ENCODE data around the gene FERMT1.

FERMT1 gene

GRCh38 chr20:6094565-6094964, 28.3 kb downstream of the FERMT1 start:
- no CpG with 5 or more reads among the region's 4 CpGs for whole genome bisulfite sequencing, 2 donors (ENCODE audit: extremely low coverage in 2 of 2, insufficient read length in 2 of 2, insufficient replicate concordance in 1 of 2)

GRCh38 chr20:6094063-6094462, 28.8 kb downstream of the FERMT1 start:
- H3K36me3 ChIP-seq (replicated peaks in 1 of 2; ENCODE audit: control insufficient read depth in 2 of 2, insufficient read depth in 2 of 2, low read length in 2 of 2): no peaks in the 10 kb centered on the region
- H2BK15ac ChIP-seq (ENCODE audit: low read length): no peak overlapping the region
- no peak overlapping the region for H3K18ac ChIP-seq (ENCODE audit: low read length)
- H3K4ac ChIP-seq (ENCODE audit: low read length): no peak overlapping the region
- H4K8ac ChIP-seq (ENCODE audit: low read depth, low read length): no peak overlapping the region
- no peaks in the 10 kb centered on the region for H3K79me1 ChIP-seq (ENCODE audit: low read depth, low read length)
- H3K27ac ChIP-seq (replicated peaks; ENCODE audit: low read length): no peak overlapping the region
- H3K4me3 ChIP-seq (ENCODE audit: low read length in 2 of 2): no peak overlapping the region
- no peak overlapping the region for H3K14ac ChIP-seq (ENCODE audit: low read length)
- no peak overlapping the region for H2BK12ac ChIP-seq (ENCODE audit: low read length)
- no peak for DNase-seq (ENCODE audit: low spot score)
- no peak overlapping the region for H2BK120ac ChIP-seq (ENCODE audit: low read depth, low read length)
- no peak overlapping the region for H2AK5ac ChIP-seq (ENCODE audit: low read depth, low read length)
- WGBS, 2 donors (ENCODE audit: extremely low coverage in 2 of 2, insufficient read length in 2 of 2, insufficient replicate concordance in 1 of 2): no CpG with 5 or more reads among the region's 3 CpGs
- H3K27me3 ChIP-seq (ENCODE audit: control insufficient read depth in 3 of 3, insufficient read depth in 3 of 3, low read depth in 1 of 3, low read length in 3 of 3): no peaks in the 10 kb centered on the region
- no peak overlapping the region for H2AFZ ChIP-seq (ENCODE audit: low read length)
- H3K4me1 ChIP-seq (ENCODE audit: control insufficient read depth in 2 of 2, insufficient read depth in 1 of 2, low read depth in 1 of 2, low read length in 2 of 2): no peaks in the 10 kb centered on the region
- H3K9ac ChIP-seq (ENCODE audit: low read depth, low read length, poor library complexity): no peak overlapping the region
- H2BK5ac ChIP-seq (ENCODE audit: low read length): no peak overlapping the region
- no peak overlapping the region for H3K4me2 ChIP-seq (ENCODE audit: insufficient read depth, low read length, poor library complexity, severe bottlenecking)
- H3K9me3 ChIP-seq (replicated peaks in 1 of 2; ENCODE audit: control insufficient read depth in 2 of 2, insufficient read depth in 1 of 2, low read depth in 1 of 2, low read length in 2 of 2): no peaks in the 10 kb centered on the region
- no peak overlapping the region for H3K23ac ChIP-seq (ENCODE audit: low read depth, low read length, poor library complexity)
- no peak overlapping the region for H4K91ac ChIP-seq (ENCODE audit: low read depth, low read length, poor library complexity)

More at GRCh38 chr20:6094565-6094964, 28.3 kb downstream of the FERMT1 start:
- Histone ChIP-seq H4K8ac (ENCODE audit: low read depth, low read length) (no peak overlapping the region), H3K9ac (ENCODE audit: low read depth, low read length, poor library complexity) (no peak overlapping the region), H3K4me2 (ENCODE audit: insufficient read depth, low read length, poor library complexity, severe bottlenecking) (no peak overlapping the region), H4K91ac (ENCODE audit: low read depth, low read length, poor library complexity) (no peak overlapping the region), H2BK120ac (ENCODE audit: low read depth, low read length) (no peak overlapping the region), H3K4ac (ENCODE audit: low read length) (no peak overlapping the region), H2BK5ac (ENCODE audit: low read length) (no peak overlapping the region), H2AK5ac (ENCODE audit: low read depth, low read length) (no peak overlapping the region), H3K14ac (ENCODE audit: low read length) (no peak overlapping the region), H3K27me3 (ENCODE audit: control insufficient read depth in 3 of 3, insufficient read depth in 3 of 3, low read depth in 1 of 3, low read length in 3 of 3) (no peaks in the 10 kb centered on the region), H3K18ac (ENCODE audit: low read length) (no peak overlapping the region), H2BK12ac (ENCODE audit: low read length) (no peak overlapping the region), H2AFZ (ENCODE audit: low read length) (no peak overlapping the region), H3K27ac (replicated peaks; ENCODE audit: low read length) (no peak overlapping the region), H3K36me3 (replicated peaks in 1 of 2; ENCODE audit: control insufficient read depth in 2 of 2, insufficient read depth in 2 of 2, low read length in 2 of 2) (no peaks in the 10 kb centered on the region), H3K4me1 (ENCODE audit: control insufficient read depth in 2 of 2, insufficient read depth in 1 of 2, low read depth in 1 of 2, low read length in 2 of 2) (no peaks in the 10 kb centered on the region), H3K9me3 (replicated peaks in 1 of 2; ENCODE audit: control insufficient read depth in 2 of 2, insufficient read depth in 1 of 2, low read depth in 1 of 2, low read length in 2 of 2) (no peaks in the 10 kb centered on the region), H2BK15ac (ENCODE audit: low read length) (no peak overlapping the region), H3K4me3 (ENCODE audit: low read length in 2 of 2) (no peak overlapping the region), H3K79me1 (ENCODE audit: low read depth, low read length) (no peaks in the 10 kb centered on the region), H3K23ac (ENCODE audit: low read depth, low read length, poor library complexity) (no peak overlapping the region)
- DNase-seq (ENCODE audit: low spot score): no peak

GRCh38 chr20:6091661-6092060, 31.2 kb downstream of the FERMT1 start:
- Histone ChIP-seq H3K23ac (ENCODE audit: low read depth, low read length, poor library complexity) (no peak overlapping the region), H3K4me2 (ENCODE audit: insufficient read depth, low read length, poor library complexity, severe bottlenecking) (no peak overlapping the region), H2BK15ac (ENCODE audit: low read length) (no peak overlapping the region), H2BK12ac (ENCODE audit: low read length) (no peak overlapping the region), H3K14ac (ENCODE audit: low read length) (no peak overlapping the region), H2BK120ac (ENCODE audit: low read depth, low read length) (no peak overlapping the region), H3K4ac (ENCODE audit: low read length) (no peak overlapping the region), H3K18ac (ENCODE audit: low read length) (no peak overlapping the region), H3K79me1 (ENCODE audit: low read depth, low read length) (peaks cover 2% of the 10 kb centered on the region), H3K9ac (ENCODE audit: low read depth, low read length, poor library complexity) (no peak overlapping the region), H3K9me3 (replicated peaks in 1 of 2; ENCODE audit: control insufficient read depth in 2 of 2, insufficient read depth in 1 of 2, low read depth in 1 of 2, low read length in 2 of 2) (peaks cover 0 to 2% of the 10 kb centered on the region in 2 donors), H2AK5ac (ENCODE audit: low read depth, low read length) (no peak overlapping the region), H4K8ac (ENCODE audit: low read depth, low read length) (no peak overlapping the region), H3K36me3 (replicated peaks in 1 of 2; ENCODE audit: control insufficient read depth in 2 of 2, insufficient read depth in 2 of 2, low read length in 2 of 2) (no peaks in the 10 kb centered on the region), H3K27me3 (ENCODE audit: control insufficient read depth in 3 of 3, insufficient read depth in 3 of 3, low read depth in 1 of 3, low read length in 3 of 3) (no peaks in the 10 kb centered on the region), H3K4me3 (ENCODE audit: low read length in 2 of 2) (no peak overlapping the region), H2AFZ (ENCODE audit: low read length) (no peak overlapping the region), H2BK5ac (ENCODE audit: low read length) (no peak overlapping the region), H4K91ac (ENCODE audit: low read depth, low read length, poor library complexity) (no peak overlapping the region), H3K27ac (replicated peaks; ENCODE audit: low read length) (no peak overlapping the region), H3K4me1 (ENCODE audit: control insufficient read depth in 2 of 2, insufficient read depth in 1 of 2, low read depth in 1 of 2, low read length in 2 of 2) (no peaks in the 10 kb centered on the region)
- no peak for DNase-seq (ENCODE audit: low spot score)
- WGBS, 2 donors (ENCODE audit: extremely low coverage in 2 of 2, insufficient read length in 2 of 2, insufficient replicate concordance in 1 of 2): no CpG with 5 or more reads among the region's 8 CpGs

DNA sequence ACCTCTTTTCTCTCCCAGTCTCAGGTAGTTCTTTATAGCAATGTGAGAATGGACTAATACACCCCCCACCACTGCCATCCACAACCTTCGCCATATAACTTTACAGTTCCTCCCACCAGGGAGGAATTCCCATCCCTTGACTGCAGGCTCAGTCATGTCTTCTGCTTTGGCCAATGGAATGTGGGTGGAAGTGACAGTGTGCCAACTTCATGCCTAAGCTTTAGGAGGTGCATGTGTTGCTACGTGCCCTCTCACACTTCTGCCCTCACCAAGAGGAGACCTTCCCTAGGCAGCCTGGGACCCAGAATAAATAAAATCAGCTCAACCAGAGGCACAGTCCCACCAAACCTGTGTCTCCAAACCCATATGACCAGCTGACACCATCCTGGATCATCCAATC, 36.0 kb downstream of the FERMT1 start:
- no peak overlapping the region for H2BK5ac ChIP-seq (ENCODE audit: low read length)
- no peak overlapping the region for H2AK5ac ChIP-seq (ENCODE audit: low read depth, low read length)
- no peaks in the 10 kb centered on the region for H3K36me3 ChIP-seq (replicated peaks in 1 of 2; ENCODE audit: control insufficient read depth in 2 of 2, insufficient read depth in 2 of 2, low read length in 2 of 2)
- no peak overlapping the region for H3K4me2 ChIP-seq (ENCODE audit: insufficient read depth, low read length, poor library complexity, severe bottlenecking)
- no peak overlapping the region for H2BK12ac ChIP-seq (ENCODE audit: low read length)
- peaks cover 0 to 2% of the 10 kb centered on the region in 2 donors for H3K9me3 ChIP-seq (replicated peaks in 1 of 2; ENCODE audit: control insufficient read depth in 2 of 2, insufficient read depth in 1 of 2, low read depth in 1 of 2, low read length in 2 of 2)
- peaks cover 2% of the 10 kb centered on the region for H3K79me1 ChIP-seq (ENCODE audit: low read depth, low read length)
- H3K27ac ChIP-seq (replicated peaks; ENCODE audit: low read length): no peak overlapping the region
- no CpG with 5 or more reads among the region's 2 CpGs for WGBS, 2 donors (ENCODE audit: extremely low coverage in 2 of 2, insufficient read length in 2 of 2, insufficient replicate concordance in 1 of 2)
- peak overlapping the region; percentile 58 for H4K8ac ChIP-seq (ENCODE audit: low read depth, low read length)
- no peak overlapping the region for H2BK15ac ChIP-seq (ENCODE audit: low read length)
- H3K14ac ChIP-seq (ENCODE audit: low read length): no peak overlapping the region
- H3K4ac ChIP-seq (ENCODE audit: low read length): no peak overlapping the region
- no peak overlapping the region for H2AFZ ChIP-seq (ENCODE audit: low read length)
- H3K23ac ChIP-seq (ENCODE audit: low read depth, low read length, poor library complexity): no peak overlapping the region
- H3K4me3 ChIP-seq (ENCODE audit: low read length in 2 of 2): peak overlapping the region in 1 of 2 donors; percentile 14
- no peaks in the 10 kb centered on the region for H3K4me1 ChIP-seq (ENCODE audit: control insufficient read depth in 2 of 2, insufficient read depth in 1 of 2, low read depth in 1 of 2, low read length in 2 of 2)
- H4K91ac ChIP-seq (ENCODE audit: low read depth, low read length, poor library complexity): no peak overlapping the region
- no peak overlapping the region for H2BK120ac ChIP-seq (ENCODE audit: low read depth, low read length)
- no peak for DNase-seq (ENCODE audit: low spot score)
- H3K27me3 ChIP-seq (ENCODE audit: control insufficient read depth in 3 of 3, insufficient read depth in 3 of 3, low read depth in 1 of 3, low read length in 3 of 3): no peaks in the 10 kb centered on the region
- H3K18ac ChIP-seq (ENCODE audit: low read length): no peak overlapping the region
- H3K9ac ChIP-seq (ENCODE audit: low read depth, low read length, poor library complexity): no peak overlapping the region
